Panc1 (cell line): Measurements from ENCODE around the gene LRRC63. TPM values are rescaled to one million over a fixed set of nuclear protein-coding genes. Genes with fewer than 3 reads are reported as not detected.

Experiments used
- ATAC-seq: fragments of 200-7000 bp; cut with Tn5 transposase; 2 replicates; pipeline ENCODE4 v1.9.1; 2020; ENCODE audit warnings: mild to moderate bottlenecking, moderate library complexity
- BruUV-seq: library from RNA; stranded (reverse); fragments of 400-500 nt; replicated peaks from 2 replicates; lab custom pipeline; 2021; lab: Mats Ljungman, UMichigan
- CTCF ChIA-PET: fragments of 300-600 bp; sonication (Branson Sonifier 250); formaldehyde crosslinking; loops from one replicate; lab custom pipeline; 2022; ENCODE audit warnings: antibody characterized with exemption; lab: Charles Lee
- POLR2A ChIA-PET: fragments of 300-600 bp; sonication (Branson Sonifier 250); formaldehyde crosslinking; loops from one replicate; lab custom pipeline; 2022; ENCODE audit warnings: antibody characterized with exemption; lab: Charles Lee
- DNase-seq: peaks from one replicate; pipeline ENCODE4 v3.0.0-alpha.2; 2010; ENCODE audit warnings: low read depth, low spot score
- H3K27ac ChIP-seq: 2 replicates; pipeline ENCODE4 v1.5.1; 2011; ENCODE audit warnings: mild to moderate bottlenecking, low read length, inconsistent platforms
- H3K27me3 ChIP-seq: fragments of 200-500 bp; sonication (Bioruptor generic); 2 replicates; pipeline ENCODE4 v1.6.0; 2014; ENCODE audit warnings: low read length, inconsistent platforms; ENCODE audit not compliant: control insufficient read depth, insufficient read depth
- H3K36me3 ChIP-seq: fragments of 200-500 bp; sonication (Bioruptor generic); 2 replicates; pipeline ENCODE4 v1.5.1; 2014; ENCODE audit warnings: inconsistent platforms, mild to moderate bottlenecking, low read length, moderate library complexity; ENCODE audit not compliant: control insufficient read depth, insufficient read depth
- H3K4me1 ChIP-seq: 2 replicates; pipeline ENCODE4 v1.5.1; 2011; ENCODE audit warnings: inconsistent platforms, mild to moderate bottlenecking, low read length, moderate library complexity; ENCODE audit not compliant: control insufficient read depth, insufficient read depth
- H3K4me3 ChIP-seq, 2 experiments: 2 replicates each; pipeline ENCODE4 v1.5.1; 2011 to 2012; ENCODE audit warnings: low read depth in 2 of 2, low read length in 2 of 2, mild to moderate bottlenecking in 2 of 2, inconsistent platforms in 1 of 2, moderate library complexity in 1 of 2
- H3K9me3 ChIP-seq: fragments of 200-500 bp; sonication (Bioruptor generic); 2 replicates; pipeline ENCODE4 v1.5.1; 2014; ENCODE audit warnings: low read depth, mild to moderate bottlenecking, inconsistent platforms, low read length, moderate library complexity; ENCODE audit not compliant: control insufficient read depth, insufficient read depth
- CTCF ChIP-seq: fragments of 450-650 bp; IDR thresholded peaks from 2 replicates; pipeline ENCODE4 v1.5.1; 2017; ENCODE audit warnings: mild to moderate bottlenecking
- POLR2AphosphoS5 ChIP-seq: IDR thresholded peaks from 2 replicates; pipeline ENCODE4 v1.6.1; 2012; ENCODE audit warnings: mild to moderate bottlenecking, low read depth, low read length, moderate library complexity
- SIN3A ChIP-seq: IDR thresholded peaks from 2 replicates; pipeline ENCODE4 v1.6.1; 2012; ENCODE audit warnings: low read depth, mild to moderate bottlenecking, low read length, moderate library complexity, borderline replicate concordance; ENCODE audit not compliant: insufficient read depth
- TCF7L2 ChIP-seq: IDR thresholded peaks from 2 replicates; pipeline ENCODE4 v1.6.1; 2011; ENCODE audit warnings: mild to moderate bottlenecking, low read depth, low read length, inconsistent platforms
- in situ Hi-C: cut with HindIII; loops from 2 replicates; pipeline ENCODE4 v1.10.0; 2016; ENCODE audit warnings: low sequenced_read_pairs, low pct_unique_long_range_greater_than_20kb
- intact Hi-C: fragments of 100-400 bp; cut with micrococcal nuclease; formaldehyde crosslinking; loops from one replicate; pipeline ENCODE4 v1.10.0; 2022; ENCODE audit not compliant: unreplicated experiment
- total RNA-seq: library from RNA; stranded (reverse); gene quantifications from one replicate; pipeline ENCODE4 v1.2.1, GENCODE V29; 2021; ENCODE audit not compliant: unreplicated experiment
- TF ChIP-seq, protein P1 (sequence below), 2 experiments: IDR thresholded peaks; 2 replicates each; pipeline ENCODE4 v1.6.1; 2011 to 2012; ENCODE audit warnings: low read depth in 2 of 2, control low read depth in 1 of 2, low read length in 1 of 2, mild to moderate bottlenecking in 1 of 2, moderate library complexity in 1 of 2; ENCODE audit not compliant: insufficient read depth in 1 of 2

The LRRC63 gene
- total RNA-seq, 1 experiment from 2014 or later, result 0.15 TPM

DNA sequence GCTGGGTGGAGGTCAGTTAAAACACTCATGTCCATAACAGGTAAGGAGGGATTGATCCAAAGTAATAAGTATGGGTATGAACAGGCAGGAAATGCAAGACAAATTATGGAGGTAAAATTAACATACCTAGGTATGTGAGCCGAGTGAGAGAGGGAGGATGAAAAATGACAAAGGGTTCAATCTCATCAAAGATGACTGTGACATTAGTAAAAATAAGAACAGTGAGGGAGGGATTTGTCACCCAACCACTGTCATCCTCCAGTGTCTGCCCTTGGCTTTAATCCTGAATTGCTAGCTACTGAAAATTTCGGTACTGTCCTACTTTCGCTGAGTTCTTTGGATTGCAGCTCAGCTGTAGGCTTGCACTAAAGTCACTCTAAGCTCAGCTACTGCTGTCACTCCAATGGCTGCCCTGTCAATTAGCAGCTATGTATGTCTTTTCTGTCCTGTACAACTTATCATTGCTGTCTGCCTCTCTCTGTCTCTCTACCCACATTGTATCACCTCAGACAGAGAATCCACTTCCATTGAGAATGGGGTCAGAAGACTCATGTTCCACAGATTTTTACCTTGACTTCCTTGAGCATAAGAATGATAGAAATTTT lies 62.5 kb downstream of the LRRC63 start:
- no TSS peak for BruUV-seq
- TF ChIP-seq, protein P1, sequence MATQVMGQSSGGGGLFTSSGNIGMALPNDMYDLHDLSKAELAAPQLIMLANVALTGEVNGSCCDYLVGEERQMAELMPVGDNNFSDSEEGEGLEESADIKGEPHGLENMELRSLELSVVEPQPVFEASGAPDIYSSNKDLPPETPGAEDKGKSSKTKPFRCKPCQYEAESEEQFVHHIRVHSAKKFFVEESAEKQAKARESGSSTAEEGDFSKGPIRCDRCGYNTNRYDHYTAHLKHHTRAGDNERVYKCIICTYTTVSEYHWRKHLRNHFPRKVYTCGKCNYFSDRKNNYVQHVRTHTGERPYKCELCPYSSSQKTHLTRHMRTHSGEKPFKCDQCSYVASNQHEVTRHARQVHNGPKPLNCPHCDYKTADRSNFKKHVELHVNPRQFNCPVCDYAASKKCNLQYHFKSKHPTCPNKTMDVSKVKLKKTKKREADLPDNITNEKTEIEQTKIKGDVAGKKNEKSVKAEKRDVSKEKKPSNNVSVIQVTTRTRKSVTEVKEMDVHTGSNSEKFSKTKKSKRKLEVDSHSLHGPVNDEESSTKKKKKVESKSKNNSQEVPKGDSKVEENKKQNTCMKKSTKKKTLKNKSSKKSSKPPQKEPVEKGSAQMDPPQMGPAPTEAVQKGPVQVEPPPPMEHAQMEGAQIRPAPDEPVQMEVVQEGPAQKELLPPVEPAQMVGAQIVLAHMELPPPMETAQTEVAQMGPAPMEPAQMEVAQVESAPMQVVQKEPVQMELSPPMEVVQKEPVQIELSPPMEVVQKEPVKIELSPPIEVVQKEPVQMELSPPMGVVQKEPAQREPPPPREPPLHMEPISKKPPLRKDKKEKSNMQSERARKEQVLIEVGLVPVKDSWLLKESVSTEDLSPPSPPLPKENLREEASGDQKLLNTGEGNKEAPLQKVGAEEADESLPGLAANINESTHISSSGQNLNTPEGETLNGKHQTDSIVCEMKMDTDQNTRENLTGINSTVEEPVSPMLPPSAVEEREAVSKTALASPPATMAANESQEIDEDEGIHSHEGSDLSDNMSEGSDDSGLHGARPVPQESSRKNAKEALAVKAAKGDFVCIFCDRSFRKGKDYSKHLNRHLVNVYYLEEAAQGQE (IDR thresholded peaks at IDR 0.05; ENCODE audit: insufficient read depth in 1 of 2, low read depth in 2 of 2, low read length in 1 of 2), result no peak
- TF ChIP-seq POLR2AphosphoS5 (no peak), TCF7L2 (no peak), CTCF (no peak), SIN3A (no peak)
- Histone ChIP-seq H3K4me1 (no peaks in the 10 kb centered on the region), H3K36me3 (no peaks in the 10 kb centered on the region), H3K4me3 (no peak overlapping the region), H3K27ac (no peak overlapping the region), H3K27me3 (no peaks in the 10 kb centered on the region), H3K9me3 (no peaks in the 10 kb centered on the region)
- ChIA-PET CTCF (no interaction called here), POLR2A (interaction anchor here (0.5 kb wide), 1 partner anchor 162 kb away, joined by 3 read pairs; no protein-coding TSS in a partner anchor)
- in situ Hi-C loops (no loop called here), intact Hi-C loops (no loop called here)
- no peak for ATAC-seq
- DNase-seq, result no peak

DNA sequence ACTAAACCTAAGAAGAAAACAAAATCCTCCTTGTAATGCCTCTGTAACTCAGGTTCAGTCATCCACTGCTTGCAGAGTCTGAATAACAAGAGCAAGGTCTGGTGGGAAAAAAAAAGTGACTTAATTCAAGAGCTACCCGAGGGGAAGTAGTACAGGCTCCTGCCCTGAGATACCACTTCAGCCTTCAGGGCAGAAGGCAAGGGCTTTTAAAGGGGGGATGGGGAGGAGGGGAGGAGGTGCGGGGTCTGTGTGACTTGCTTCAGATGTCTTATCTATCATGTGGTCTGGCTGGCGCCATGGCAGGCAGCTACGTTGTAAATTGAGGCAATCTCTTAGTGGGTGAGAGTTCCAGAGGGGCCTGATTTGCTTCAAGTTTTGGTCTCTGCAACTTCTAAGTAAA lies 66.7 kb downstream of the LRRC63 start:
- TF ChIP-seq TCF7L2 (no peak), POLR2AphosphoS5 (no peak), SIN3A (no peak), CTCF (no peak)
- TF ChIP-seq, protein P1 (IDR thresholded peaks at IDR 0.05; ENCODE audit: insufficient read depth in 1 of 2, low read depth in 2 of 2, low read length in 1 of 2), result no peak
- no peaks in the 10 kb centered on the region for H3K36me3 ChIP-seq
- H3K27ac ChIP-seq, result no peak overlapping the region
- no TSS peak for BruUV-seq
- in situ Hi-C loops (no loop called here), intact Hi-C loops (no loop called here)
- no peaks in the 10 kb centered on the region for H3K9me3 ChIP-seq
- ChIA-PET POLR2A (no interaction called here), CTCF (no interaction called here)
- H3K27me3 ChIP-seq, result no peaks in the 10 kb centered on the region
- DNase-seq (no peak), ATAC-seq (no peak)
- H3K4me1 ChIP-seq, result no peaks in the 10 kb centered on the region
- no peak overlapping the region for H3K4me3 ChIP-seq
